ENCODE results near the gene IQSEC1. TPM values are rescaled to one million over a fixed set of nuclear protein-coding genes. Genes with fewer than 3 reads are reported as not detected.

The IQSEC1 gene
- 36.2 and 51.9 TPM in 2 replicates for total RNA-seq (2014; rRNA removed; shearing (Covaris generic))
- polyA plus RNA-seq (2016; fragmentation: Nextera tagmentation; extraction: Ambion mirVana): 7.7 and 8.0 TPM in 2 replicates
- long read RNA-seq, partial matches to known transcripts: 0 of 1 reads
- long read RNA-seq, other reads (novel, unspliced or antisense): 1 of 1 reads

- TF ChIP-seq CTCF (conservative IDR thresholded peaks at IDR 0.05; ENCODE audit: low read depth in 2 of 2) (no peak), CREB1 (CRISPR knock-in tag; IDR thresholded peaks at IDR 0.05; ENCODE audit: low read depth) (peak; percentile 64), ZNF114 (CRISPR knock-in tag; IDR thresholded peaks at IDR 0.05) (no peak), ZNF462 (CRISPR knock-in tag; IDR thresholded peaks at IDR 0.05) (no peak)
- ATAC-seq: peak; percentile 79
- peaks cover 27% of the 10 kb centered on the region for H3K27me3 ChIP-seq (ENCODE audit: insufficient read depth)
Observed at GRCh38 chr3:13073326-13074005, at the start of gene IQSEC1. IQSEC1 (minus strand) TSS chr3:13073429; CDS start chr3:13073014, 415 bp downstream.

More at GRCh38 chr3:13073326-13074005, at the start of gene IQSEC1:
- H3K4me1 ChIP-seq (ENCODE audit: insufficient read depth): peaks cover 4% of the 10 kb centered on the region; the same call in 1 of the 2 replicates
- peak within 1 kb of the TSS; percentile 78; the same call in 1 of the 2 replicates for H2AFZ ChIP-seq
- H3F3A ChIP-seq (replicated peaks; ENCODE audit: low read depth): peaks cover 8% of the 10 kb centered on the region; the same call in 1 of the 2 replicates
- peak within 1 kb of the TSS; percentile 85 for H3K4me2 ChIP-seq
- peaks cover 3% of the 10 kb centered on the region; the same call in 1 of the 3 replicates for H3K9me3 Mint-ChIP-seq
- H3K4me3 ChIP-seq: peak within 1 kb of the TSS; percentile 57
- peak within 1 kb of the TSS; percentile 77 for H3K4me3 Mint-ChIP-seq
- H3K27ac ChIP-seq (ENCODE audit: low read depth): no peak within 1 kb of the TSS
- H3K36me3 ChIP-seq (ENCODE audit: insufficient read depth): no peaks in the 10 kb centered on the region
- no peaks in the 10 kb centered on the region; the same call in 2 of the 3 replicates for H3K36me3 Mint-ChIP-seq (ENCODE audit: low read depth)
- H3K27ac Mint-ChIP-seq: no peak within 1 kb of the TSS
- no peaks in the 10 kb centered on the region for H3K9me2 ChIP-seq (ENCODE audit: insufficient read depth)
- peaks cover 37% of the 10 kb centered on the region for H3K27me3 Mint-ChIP-seq (ENCODE audit: insufficient read depth, low read depth, poor library complexity)
- no peaks in the 10 kb centered on the region for H3K79me2 ChIP-seq (replicated peaks; ENCODE audit: insufficient read depth)
- DNase-seq (ENCODE audit: low spot score): peak; percentile 90
- peaks cover 17% of the 10 kb centered on the region for H3K4me1 Mint-ChIP-seq
- no peaks in the 10 kb centered on the region for H4K20me1 ChIP-seq (replicated peaks; ENCODE audit: insufficient read depth)
